ENCODE data around the gene EBF3. TPM values are rescaled to one million over a fixed set of nuclear protein-coding genes. Genes with fewer than 3 reads are reported as not detected.

The EBF3 gene
- total RNA-seq, 1 donor from 2014 or later = 0.15 TPM

DNA sequence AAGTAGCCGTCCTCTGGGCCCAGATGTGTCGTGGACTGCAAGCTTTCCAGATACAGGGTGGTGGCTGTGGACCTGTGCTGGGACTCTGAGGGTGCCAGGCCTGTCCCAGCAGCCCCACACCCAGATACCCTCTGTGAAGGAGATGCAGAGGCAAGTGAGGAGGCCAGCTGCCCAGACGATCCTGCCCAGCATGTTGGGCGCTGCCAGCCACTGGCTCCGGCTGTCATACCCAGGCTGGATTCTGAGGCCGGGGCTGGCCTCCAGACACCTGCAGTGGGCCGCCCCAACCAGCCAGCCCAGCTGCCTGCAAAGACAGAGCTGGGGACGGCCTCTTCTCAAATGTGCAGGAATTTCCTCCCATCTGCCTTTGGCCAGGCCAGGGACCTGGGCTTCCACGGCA is 39.1 kb upstream of the EBF3 start:
- H3K27me3 Mint-ChIP-seq (ENCODE audit: insufficient read depth, low read depth) = peaks cover 5% of the 10 kb centered on the region

DNA sequence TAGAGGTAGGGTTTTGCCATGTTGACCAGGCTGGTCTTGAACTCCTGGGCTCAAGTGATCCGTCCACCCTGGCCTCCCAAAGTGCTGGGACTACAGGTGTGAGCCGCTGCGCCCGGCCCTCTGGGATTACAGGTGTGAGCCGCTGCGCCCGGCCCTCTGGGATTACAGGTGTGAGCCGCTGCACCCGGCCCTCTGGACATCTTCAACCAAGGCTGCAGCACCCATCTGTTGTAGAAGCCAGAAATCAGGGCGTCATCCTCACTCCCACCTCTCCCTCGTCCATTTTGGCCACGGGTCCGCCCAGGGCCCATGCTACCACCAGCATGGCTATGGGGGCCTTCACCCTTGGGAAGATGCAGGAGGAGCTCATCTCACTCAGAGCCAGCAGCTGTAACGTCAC is 38.5 kb upstream of the EBF3 start:
- no peaks in the 10 kb centered on the region for H3K36me3 ChIP-seq
- H3K27me3 Mint-ChIP-seq (ENCODE audit: insufficient read depth, low read depth) = peaks cover 5% of the 10 kb centered on the region
- no peak overlapping the region for H3K4me3 ChIP-seq
- H3K27ac ChIP-seq = no peak overlapping the region
- no peaks in the 10 kb centered on the region for H3K36me3 Mint-ChIP-seq
- H3K4me1 Mint-ChIP-seq = no peaks in the 10 kb centered on the region
- no peak for TF ChIP-seq CTCF (IDR thresholded peaks at IDR 0.05)
- no peak for TF ChIP-seq EZH2phosphoT487 (IDR thresholded peaks at IDR 0.05)
- TF ChIP-seq EZH2 (IDR thresholded peaks at IDR 0.05) = no peak
- H3K4me2 ChIP-seq = no peak overlapping the region
- no peaks in the 10 kb centered on the region for H3K9me3 ChIP-seq (ENCODE audit: low read depth)
- H2AFZ ChIP-seq (replicated peaks) = no peak overlapping the region
- no peak for DNase-seq (ENCODE audit: low spot score)
- H3K79me2 ChIP-seq (ENCODE audit: low read depth) = no peaks in the 10 kb centered on the region
- H3K27me3 ChIP-seq = peaks cover 7% of the 10 kb centered on the region
- no peak overlapping the region for H3K27ac Mint-ChIP-seq
- no peaks in the 10 kb centered on the region for H3F3A ChIP-seq (ENCODE audit: low read depth)
- no peak overlapping the region for H3K4me3 Mint-ChIP-seq
- H3K4me1 ChIP-seq = no peaks in the 10 kb centered on the region
- H4K20me1 ChIP-seq (ENCODE audit: low read depth) = no peaks in the 10 kb centered on the region
- peaks cover 3% of the 10 kb centered on the region for H3K9me3 Mint-ChIP-seq
- H3K9ac ChIP-seq = no peak overlapping the region

More for the DNA sequence above, 39.1 kb upstream of the EBF3 start:
- Histone ChIP-seq H4K20me1 (ENCODE audit: low read depth) (no peaks in the 10 kb centered on the region), H3K36me3 (no peaks in the 10 kb centered on the region), H3K9me3 (ENCODE audit: low read depth) (no peaks in the 10 kb centered on the region), H3K79me2 (ENCODE audit: low read depth) (no peaks in the 10 kb centered on the region), H3K27me3 (peaks cover 7% of the 10 kb centered on the region), H3K4me1 (no peaks in the 10 kb centered on the region), H3K4me3 (no peak overlapping the region), H2AFZ (replicated peaks) (no peak overlapping the region), H3K9ac (no peak overlapping the region), H3K27ac (no peak overlapping the region), H3F3A (ENCODE audit: low read depth) (no peaks in the 10 kb centered on the region), H3K4me2 (no peak overlapping the region)
- Mint-ChIP-seq H3K4me1 (no peaks in the 10 kb centered on the region), H3K4me3 (no peak overlapping the region), H3K9me3 (peaks cover 3% of the 10 kb centered on the region), H3K36me3 (no peaks in the 10 kb centered on the region), H3K27ac (no peak overlapping the region)
- TF ChIP-seq EZH2phosphoT487 (IDR thresholded peaks at IDR 0.05) (no peak), EZH2 (IDR thresholded peaks at IDR 0.05) (no peak), CTCF (IDR thresholded peaks at IDR 0.05) (no peak)
- DNase-seq (ENCODE audit: low spot score) = no peak

GRCh38 chr10:130000918-130001317 is 36.8 kb upstream of the EBF3 start:
- H3K36me3 ChIP-seq = no peaks in the 10 kb centered on the region
- Mint-ChIP-seq H3K4me3 (no peak overlapping the region), H3K27ac (no peak overlapping the region), H3K9me3 (peaks cover 3% of the 10 kb centered on the region), H3K36me3 (no peaks in the 10 kb centered on the region), H3K27me3 (ENCODE audit: insufficient read depth, low read depth) (peaks cover 5% of the 10 kb centered on the region), H3K4me1 (no peaks in the 10 kb centered on the region)
- TF ChIP-seq CTCF (IDR thresholded peaks at IDR 0.05) = no peak
- no peak for TF ChIP-seq EZH2phosphoT487 (IDR thresholded peaks at IDR 0.05)
- no peak for TF ChIP-seq EZH2 (IDR thresholded peaks at IDR 0.05)
- H3K4me3 ChIP-seq = no peak overlapping the region
- H3K4me2 ChIP-seq = no peak overlapping the region
- no peaks in the 10 kb centered on the region for H4K20me1 ChIP-seq (ENCODE audit: low read depth)
- H2AFZ ChIP-seq (replicated peaks) = no peak overlapping the region
- H3K27me3 ChIP-seq = no peaks in the 10 kb centered on the region
- no peaks in the 10 kb centered on the region for H3K9me3 ChIP-seq (ENCODE audit: low read depth)
- H3K79me2 ChIP-seq (ENCODE audit: low read depth) = no peaks in the 10 kb centered on the region
- H3K27ac ChIP-seq = no peak overlapping the region
- DNase-seq (ENCODE audit: low spot score) = no peak
- H3K9ac ChIP-seq = no peak overlapping the region
- no peaks in the 10 kb centered on the region for H3F3A ChIP-seq (ENCODE audit: low read depth)
- no peaks in the 10 kb centered on the region for H3K4me1 ChIP-seq
